Heart left ventricle (tissue), 16 donors: Measurements from ENCODE around the gene TTLL9. TPM values are rescaled to one million over a fixed set of nuclear protein-coding genes. Genes with fewer than 3 reads are reported as not detected.
A peak's percentile ranks its signal among the peaks of the same experiment; 100 is the strongest.

Experiments used
- ATAC-seq, 4 donors: fragments of 200-7000 bp; cut with Tn5 transposase; one replicate each; pipeline ENCODE4 v1.9.1; 2020 to 2022; ENCODE audit warnings: moderate library complexity in 4 of 4, mild to moderate bottlenecking in 3 of 4, moderate number of reproducible peaks in 1 of 4
- DNase-seq, 5 donors: peaks; one replicate each; pipeline ENCODE4 v3.0.0-alpha.2; 2020
- H3K27ac ChIP-seq, 12 donors: fragments of 200-600 bp; sonication (generic) in 4 of 12; one replicate each; pipeline versions ENCODE4 v1.5.0 to v1.8.0; 2016 to 2022; ENCODE audit warnings: mild to moderate bottlenecking in 2 of 12
- H3K27me3 ChIP-seq, 9 donors: fragments of 200-600 bp; sonication (generic) in 2 of 9; one replicate each; pipeline versions ENCODE4 v1.5.1 to v1.8.0; 2016 to 2022; ENCODE audit warnings: mild to moderate bottlenecking in 3 of 9
- H3K36me3 ChIP-seq, 9 donors: fragments of 200-600 bp; sonication (generic) in 2 of 9; one replicate each; pipeline versions ENCODE4 v1.5.0 to v1.8.0; 2018 to 2022; ENCODE audit warnings: mild to moderate bottlenecking in 2 of 9
- H3K4me1 ChIP-seq, 12 donors: fragments of 200-600 bp; sonication (generic) in 4 of 12; one replicate each; pipeline versions ENCODE4 v1.5.0 to v1.8.0; 2016 to 2022; ENCODE audit warnings: mild to moderate bottlenecking in 3 of 12
- H3K4me3 ChIP-seq, 12 donors: fragments of 200-600 bp; sonication (generic) in 4 of 12; one replicate each; pipeline versions ENCODE4 v1.5.0 to v1.8.0; 2017 to 2022; ENCODE audit warnings: mild to moderate bottlenecking in 9 of 12, moderate library complexity in 4 of 12
- H3K9me3 ChIP-seq, 12 donors: fragments of 200-600 bp; sonication (generic) in 4 of 12; one replicate each; pipeline versions ENCODE4 v1.5.0 to v1.8.0; 2016 to 2022; ENCODE audit warnings: mild to moderate bottlenecking in 1 of 12
- CTCF ChIP-seq, 12 donors: fragments of 200-600 bp; sonication (generic) in 4 of 12; IDR thresholded peaks; one replicate each; pipeline versions ENCODE4 v1.5.0 to v1.8.0; 2018 to 2022; ENCODE audit warnings: antibody characterized with exemption in 12 of 12, mild to moderate bottlenecking in 5 of 12
- POLR2A ChIP-seq, 2 donors: fragments of 450-650 bp; IDR thresholded peaks; one replicate each; pipeline ENCODE4 v1.6.1; 2017; ENCODE audit warnings: antibody characterized with exemption in 2 of 2, mild to moderate bottlenecking in 2 of 2, moderate library complexity in 2 of 2
- WGBS, 4 donors: extraction: QIAGEN DNeasy Blood & Tissue Kit in 2 of 4; methylation state at CpG; one replicate each; pipeline versions ENCODE4 v1.1.5 to v1.1.7; 2013 to 2018; 5-methylcytosine and 5-hydroxymethylcytosine counted together
- intact Hi-C, 10 donors: fragments of 100-400 bp; cut with DNase I; formaldehyde crosslinking; loops; one replicate each; pipeline versions ENCODE4 v1.11.1 to v1.14.2; 2022
- polyA plus RNA-seq, 2 donors: library from polyadenylated mRNA; stranded (reverse); fragments of 200-250 nt; gene quantifications; one replicate each; pipeline ENCODE4 v1.2.3, GENCODE V29; 2013
- total RNA-seq, 9 donors: library from RNA; depleted of rRNA in 2 of 9; stranded (reverse); fragments of >200 nt in 2 of 9; fragmentation: NEBNext Ultra II Directional in 3 of 9; extraction: Animal tissue kit (Norgen Biotek cat#: 25700) in 3 of 9; gene quantifications; one replicate each; pipeline versions ENCODE4 v1.1.0 to v1.2.4, GENCODE V29; 2016 to 2023
- donor health status: ischemic (EF 13 %, LVEDD 7.1; RV severe dilation, severe dysfunction).
- donor health status: healthy with polysubstance abuse.
- donor health status: DM: no; HTN: yes; CAD: no.
- donor health status: DM: no; HTN: no; CAD: no.
- donor health status: ischemic (EF 25% LVEDD 6.9; RV normal size, moderate dysfunction).
- donor health status: ischemic (EF 25% LVEDD 5.7; RV mildly dilated, moderate dysfunction).
- donor health status: healthy.
- donor health status: DM: yes; HTN: yes; CAD: no.
- donor health status: ischemic (EF 35%, LVEDD 5.7; RV mildly dilated, moderate dysfunction).
- donor health status: nonischemic (EF 11% LVEDD 7.7; RV severe dilation, severe dysfunction).
- donor health status: DM: yes; HTN: yes; CAD: no.
- donor health status: PGD.
- donor health status: ischemic (EF 29% LVEDD 5.4; RV normal size, mild dysfunction).
- donor health status: nonischemic (EF 23%, LVEDD 6.1; RV moderate dilation, normal function).

The TTLL9 gene
- total and polyA plus RNA-seq, 11 donors = not detected

GRCh38 chr20:31875671-31876070 lies 5.2 kb downstream of the TTLL9 start:
- H3K4me3 ChIP-seq = no peak overlapping the region
- H3K36me3 ChIP-seq = no peaks in the 10 kb centered on the region
- 75 to 86% (median 81%) methylated on average over 2 of the region's 2 CpGs for WGBS, 4 donors
- intact Hi-C loops = no loop called here
- TF ChIP-seq CTCF (IDR thresholded peaks at IDR 0.05) = no peak
- no peak for TF ChIP-seq POLR2A (IDR thresholded peaks at IDR 0.05)
- DNase-seq = no peak
- H3K27ac ChIP-seq = no peak overlapping the region
- H3K27me3 ChIP-seq = peaks cover 0 to 12% (median 0%) of the 10 kb centered on the region in 9 donors
- H3K4me1 ChIP-seq = peaks cover 0 to 14% (median 5%) of the 10 kb centered on the region in 12 donors
- peaks cover 0 to 9% (median 0%) of the 10 kb centered on the region in 12 donors for H3K9me3 ChIP-seq
- no peak for ATAC-seq

- H3K4me1 ChIP-seq = peaks cover 0 to 10% (median 1%) of the 10 kb centered on the region in 12 donors
- H3K27me3 ChIP-seq = no peaks in the 10 kb centered on the region
- H3K9me3 ChIP-seq = peaks cover 0 to 9% (median 0%) of the 10 kb centered on the region in 12 donors
- DNase-seq (no peak), ATAC-seq (no peak)
- TF ChIP-seq POLR2A (IDR thresholded peaks at IDR 0.05) (no peak), CTCF (IDR thresholded peaks at IDR 0.05) (no peak)
- H3K36me3 ChIP-seq = no peaks in the 10 kb centered on the region
- no peak overlapping the region for H3K4me3 ChIP-seq
- intact Hi-C loops = no loop called here
- H3K27ac ChIP-seq = no peak overlapping the region
Measured at GRCh38 chr20:31877684-31878083, 7.2 kb downstream of the TTLL9 start.

- WGBS, 4 donors = 7 to 29% (median 9%) methylated on average over 15 to 45 of the region's 45 CpGs
- Histone ChIP-seq H3K27ac (peak overlapping the region in 10 of 12 donors; percentile 42 to 75 (median 66)), H3K4me3 (peak overlapping the region; percentile 15 to 68 (median 58)), H3K27me3 (no peaks in the 10 kb centered on the region), H3K9me3 (peaks cover 0 to 9% (median 0%) of the 10 kb centered on the region in 12 donors), H3K4me1 (peaks cover 0 to 10% (median 1%) of the 10 kb centered on the region in 12 donors), H3K36me3 (no peaks in the 10 kb centered on the region)
- intact Hi-C loops = no loop called here
- peak; percentile 99 to 100 (median 99) for ATAC-seq
- peak in 1 of 2 donors; percentile 58 for TF ChIP-seq POLR2A (IDR thresholded peaks at IDR 0.05)
- TF ChIP-seq CTCF (IDR thresholded peaks at IDR 0.05) = peak in 1 of 12 donors; percentile 5
- peak; percentile 94 to 97 (median 96) for DNase-seq
Measured at GRCh38 chr20:31879143-31879987, 8.9 kb downstream of the TTLL9 start.

GRCh38 chr20:31881945-31882344 lies 11.5 kb downstream of the TTLL9 start:
- no peaks in the 10 kb centered on the region for H3K27me3 ChIP-seq
- H3K4me3 ChIP-seq = no peak overlapping the region
- peaks cover 0 to 10% (median 1%) of the 10 kb centered on the region in 12 donors for H3K4me1 ChIP-seq
- WGBS, 4 donors = 61 to 69% (median 66%) methylated on average over 5 of the region's 5 CpGs
- intact Hi-C loops = no loop called here
- DNase-seq (no peak), ATAC-seq (no peak)
- TF ChIP-seq CTCF (IDR thresholded peaks at IDR 0.05) = no peak
- no peak for TF ChIP-seq POLR2A (IDR thresholded peaks at IDR 0.05)
- H3K9me3 ChIP-seq = peaks cover 0 to 9% (median 0%) of the 10 kb centered on the region in 12 donors
- H3K27ac ChIP-seq = no peak overlapping the region
- H3K36me3 ChIP-seq = no peaks in the 10 kb centered on the region
